Measurements from ENCODE around the gene ELOVL4. TPM values are rescaled to one million over a fixed set of nuclear protein-coding genes. Genes with fewer than 3 reads are reported as not detected.

The ELOVL4 gene
- total and polyA plus RNA-seq, 2 of the 13 experiments (the other 11 are each of a cell fraction or from before 2014, with no cell fraction given): 0.04 TPM; not detected in 1

GRCh38 chr6:79869600-79870084 is 77.7 kb downstream of the ELOVL4 start (continued):
- TF ChIP-seq, protein P1, sequence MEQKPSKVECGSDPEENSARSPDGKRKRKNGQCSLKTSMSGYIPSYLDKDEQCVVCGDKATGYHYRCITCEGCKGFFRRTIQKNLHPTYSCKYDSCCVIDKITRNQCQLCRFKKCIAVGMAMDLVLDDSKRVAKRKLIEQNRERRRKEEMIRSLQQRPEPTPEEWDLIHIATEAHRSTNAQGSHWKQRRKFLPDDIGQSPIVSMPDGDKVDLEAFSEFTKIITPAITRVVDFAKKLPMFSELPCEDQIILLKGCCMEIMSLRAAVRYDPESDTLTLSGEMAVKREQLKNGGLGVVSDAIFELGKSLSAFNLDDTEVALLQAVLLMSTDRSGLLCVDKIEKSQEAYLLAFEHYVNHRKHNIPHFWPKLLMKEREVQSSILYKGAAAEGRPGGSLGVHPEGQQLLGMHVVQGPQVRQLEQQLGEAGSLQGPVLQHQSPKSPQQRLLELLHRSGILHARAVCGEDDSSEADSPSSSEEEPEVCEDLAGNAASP (CRISPR knock-in tag; IDR thresholded peaks at IDR 0.05; ENCODE audit: borderline replicate concordance): no peak
- no peak for TF ChIP-seq GATA4 (IDR thresholded peaks at IDR 0.05; ENCODE audit: borderline replicate concordance, low read depth)
- 0 out of 2 replicates have a peak, but pooled peaks have one; percentile 61 for TF ChIP-seq KDM3A (CRISPR knock-in tag; IDR thresholded peaks at IDR 0.05; ENCODE audit: low read depth)
- TF ChIP-seq MED13 (CRISPR knock-in tag; IDR thresholded peaks at IDR 0.05): no peak
- TF ChIP-seq ATF2 (CRISPR knock-in tag; IDR thresholded peaks at IDR 0.05): no peak
- peak; percentile 69; the same call in 1 of the 2 replicates for TF ChIP-seq ZNF350 (CRISPR knock-in tag; IDR thresholded peaks at IDR 0.05; ENCODE audit: borderline replicate concordance, low read depth)
- TF ChIP-seq, protein P2, sequence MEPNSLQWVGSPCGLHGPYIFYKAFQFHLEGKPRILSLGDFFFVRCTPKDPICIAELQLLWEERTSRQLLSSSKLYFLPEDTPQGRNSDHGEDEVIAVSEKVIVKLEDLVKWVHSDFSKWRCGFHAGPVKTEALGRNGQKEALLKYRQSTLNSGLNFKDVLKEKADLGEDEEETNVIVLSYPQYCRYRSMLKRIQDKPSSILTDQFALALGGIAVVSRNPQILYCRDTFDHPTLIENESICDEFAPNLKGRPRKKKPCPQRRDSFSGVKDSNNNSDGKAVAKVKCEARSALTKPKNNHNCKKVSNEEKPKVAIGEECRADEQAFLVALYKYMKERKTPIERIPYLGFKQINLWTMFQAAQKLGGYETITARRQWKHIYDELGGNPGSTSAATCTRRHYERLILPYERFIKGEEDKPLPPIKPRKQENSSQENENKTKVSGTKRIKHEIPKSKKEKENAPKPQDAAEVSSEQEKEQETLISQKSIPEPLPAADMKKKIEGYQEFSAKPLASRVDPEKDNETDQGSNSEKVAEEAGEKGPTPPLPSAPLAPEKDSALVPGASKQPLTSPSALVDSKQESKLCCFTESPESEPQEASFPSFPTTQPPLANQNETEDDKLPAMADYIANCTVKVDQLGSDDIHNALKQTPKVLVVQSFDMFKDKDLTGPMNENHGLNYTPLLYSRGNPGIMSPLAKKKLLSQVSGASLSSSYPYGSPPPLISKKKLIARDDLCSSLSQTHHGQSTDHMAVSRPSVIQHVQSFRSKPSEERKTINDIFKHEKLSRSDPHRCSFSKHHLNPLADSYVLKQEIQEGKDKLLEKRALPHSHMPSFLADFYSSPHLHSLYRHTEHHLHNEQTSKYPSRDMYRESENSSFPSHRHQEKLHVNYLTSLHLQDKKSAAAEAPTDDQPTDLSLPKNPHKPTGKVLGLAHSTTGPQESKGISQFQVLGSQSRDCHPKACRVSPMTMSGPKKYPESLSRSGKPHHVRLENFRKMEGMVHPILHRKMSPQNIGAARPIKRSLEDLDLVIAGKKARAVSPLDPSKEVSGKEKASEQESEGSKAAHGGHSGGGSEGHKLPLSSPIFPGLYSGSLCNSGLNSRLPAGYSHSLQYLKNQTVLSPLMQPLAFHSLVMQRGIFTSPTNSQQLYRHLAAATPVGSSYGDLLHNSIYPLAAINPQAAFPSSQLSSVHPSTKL (CRISPR knock-in tag; IDR thresholded peaks at IDR 0.05): peak; percentile 38; the same call in 1 of the 2 replicates
- TF ChIP-seq ZBTB38 (CRISPR knock-in tag; IDR thresholded peaks at IDR 0.05): 0 out of 2 replicates have a peak, but pooled peaks have one; percentile 34
- no peak for TF ChIP-seq HNF4G (IDR thresholded peaks at IDR 0.05; ENCODE audit: borderline replicate concordance, low read depth, low read length)
- TF ChIP-seq HNF4G (CRISPR knock-in tag; IDR thresholded peaks at IDR 0.05; ENCODE audit: borderline replicate concordance, low read depth): no peak
- TF ChIP-seq ELF3 (CRISPR knock-in tag; IDR thresholded peaks at IDR 0.05): 0 out of 2 replicates have a peak, but pooled peaks have one; percentile 19
- no peak for TF ChIP-seq EHMT2 (IDR thresholded peaks at IDR 0.05; ENCODE audit: borderline replicate concordance, low read depth, low read length)
- TF ChIP-seq MXI1 (IDR thresholded peaks at IDR 0.05; ENCODE audit: borderline replicate concordance, low read depth, low read length): peak; percentile 20; the same call in 1 of the 3 replicates
- TF ChIP-seq LCORL (IDR thresholded peaks at IDR 0.05): no peak
- peak; percentile 47; the same call in 1 of the 2 replicates for TF ChIP-seq LCORL (CRISPR knock-in tag; IDR thresholded peaks at IDR 0.05)
- 0 out of 2 replicates have a peak, but pooled peaks have one; percentile 48 for TF ChIP-seq ERF (CRISPR knock-in tag; IDR thresholded peaks at IDR 0.05)
- peak; percentile 65; the same call in 1 of the 2 replicates for TF ChIP-seq ZNF800 (CRISPR knock-in tag; IDR thresholded peaks at IDR 0.05)
